Calu3 (cell line): ENCODE results near the gene LFNG. TPM values are rescaled to one million over a fixed set of nuclear protein-coding genes. Genes with fewer than 3 reads are reported as not detected.
"Not testable (repeated sequence)": the region's sequence is repeated elsewhere in the genome, so short reads cannot be mapped to it uniquely, and the experiment has no call there.

ENCODE experiments used
- BruUV-seq: library from RNA; stranded (reverse); fragments of 400-500 nt; replicated peaks from 2 replicates; lab custom pipeline; 2021; lab: Mats Ljungman, UMichigan
- CTCF ChIA-PET: fragments of 300-600 bp; sonication (Branson Sonifier 250); formaldehyde crosslinking; loops from one replicate; lab custom pipeline; 2022; ENCODE audit warnings: antibody characterized with exemption; lab: Charles Lee
- DNase-seq: peaks from one replicate; pipeline ENCODE4 v3.0.0; 2022
- H3K27ac Mint-ChIP-seq: one replicate; pipeline ENCODE4 v1.8.0; 2022; ENCODE audit warnings: mixed read lengths; ENCODE audit not compliant: unreplicated experiment
- H3K27me3 Mint-ChIP-seq: one replicate; pipeline ENCODE4 v1.8.0; 2022; ENCODE audit warnings: mixed read lengths; ENCODE audit not compliant: unreplicated experiment
- H3K36me3 Mint-ChIP-seq: one replicate; pipeline ENCODE4 v1.8.0; 2022; ENCODE audit warnings: mild to moderate bottlenecking, moderate library complexity, mixed read lengths; ENCODE audit not compliant: insufficient read depth, unreplicated experiment
- H3K4me1 Mint-ChIP-seq: one replicate; pipeline ENCODE4 v1.8.0; 2022; ENCODE audit warnings: mild to moderate bottlenecking, low read depth, mixed read lengths; ENCODE audit not compliant: unreplicated experiment
- H3K4me3 Mint-ChIP-seq: one replicate; pipeline ENCODE4 v1.8.0; 2022; ENCODE audit warnings: mild to moderate bottlenecking, low read depth, moderate library complexity, mixed read lengths; ENCODE audit not compliant: unreplicated experiment
- H3K9me3 Mint-ChIP-seq: one replicate; pipeline ENCODE4 v1.8.0; 2022; ENCODE audit warnings: low read depth, mixed read lengths; ENCODE audit not compliant: unreplicated experiment
- intact Hi-C: fragments of 100-400 bp; cut with micrococcal nuclease; formaldehyde crosslinking; loops from one replicate; pipeline ENCODE4 v1.10.0; 2022; ENCODE audit not compliant: unreplicated experiment
- total RNA-seq: library from RNA; stranded (reverse); gene quantifications from 2 replicates; pipeline ENCODE4 v1.2.3, GENCODE V29; 2022
- TF ChIP-seq, protein P1 (sequence below): fragments of 200-600 bp; IDR thresholded peaks from one replicate; pipeline ENCODE4 v1.8.0; 2022; ENCODE audit warnings: antibody characterized with exemption; ENCODE audit not compliant: unreplicated experiment

LFNG gene
- total RNA-seq, 1 experiment from 2014 or later: 59.1 TPM

DNA sequence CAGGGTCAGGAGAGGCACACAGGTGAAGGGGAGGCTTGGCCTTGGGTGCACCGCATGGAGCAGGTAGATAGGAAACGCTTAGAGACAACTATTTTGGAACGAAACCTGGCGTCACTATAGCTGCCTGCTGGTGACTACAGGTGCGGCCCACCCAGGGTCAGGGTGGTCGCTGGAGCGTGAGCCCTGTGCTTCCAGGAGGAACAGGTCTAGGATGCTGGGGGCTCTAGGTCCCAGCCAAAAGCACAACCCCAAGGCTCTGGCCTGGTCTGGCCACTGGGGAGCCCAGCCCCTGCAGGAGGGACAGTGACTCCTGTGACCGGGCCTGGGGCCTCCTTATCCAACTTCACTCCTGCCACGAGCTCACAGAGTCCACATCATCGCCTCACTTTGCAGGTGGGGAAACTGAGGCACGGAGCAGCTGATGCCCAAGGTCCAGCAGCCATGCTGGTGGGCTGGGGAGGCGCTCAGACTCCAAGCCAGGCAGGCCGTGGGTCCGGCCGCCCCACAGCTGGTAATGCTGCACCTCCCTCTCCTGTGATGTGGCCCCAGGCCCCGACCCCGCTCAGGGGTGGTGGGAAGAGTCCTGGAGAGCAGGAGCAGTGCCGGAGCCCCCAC is 9.0 kb downstream of the LFNG start:
- Mint-ChIP-seq H3K4me1 (peaks cover 50% of the 10 kb centered on the region), H3K4me3 (peak overlapping the region; percentile 53), H3K27me3 (no peaks in the 10 kb centered on the region), H3K36me3 (peaks cover 87% of the 10 kb centered on the region), H3K27ac (peak overlapping the region; percentile 23), H3K9me3 (no peaks in the 10 kb centered on the region)
- intact Hi-C loops: no loop called here
- no peak for DNase-seq
- TF ChIP-seq, protein P1, sequence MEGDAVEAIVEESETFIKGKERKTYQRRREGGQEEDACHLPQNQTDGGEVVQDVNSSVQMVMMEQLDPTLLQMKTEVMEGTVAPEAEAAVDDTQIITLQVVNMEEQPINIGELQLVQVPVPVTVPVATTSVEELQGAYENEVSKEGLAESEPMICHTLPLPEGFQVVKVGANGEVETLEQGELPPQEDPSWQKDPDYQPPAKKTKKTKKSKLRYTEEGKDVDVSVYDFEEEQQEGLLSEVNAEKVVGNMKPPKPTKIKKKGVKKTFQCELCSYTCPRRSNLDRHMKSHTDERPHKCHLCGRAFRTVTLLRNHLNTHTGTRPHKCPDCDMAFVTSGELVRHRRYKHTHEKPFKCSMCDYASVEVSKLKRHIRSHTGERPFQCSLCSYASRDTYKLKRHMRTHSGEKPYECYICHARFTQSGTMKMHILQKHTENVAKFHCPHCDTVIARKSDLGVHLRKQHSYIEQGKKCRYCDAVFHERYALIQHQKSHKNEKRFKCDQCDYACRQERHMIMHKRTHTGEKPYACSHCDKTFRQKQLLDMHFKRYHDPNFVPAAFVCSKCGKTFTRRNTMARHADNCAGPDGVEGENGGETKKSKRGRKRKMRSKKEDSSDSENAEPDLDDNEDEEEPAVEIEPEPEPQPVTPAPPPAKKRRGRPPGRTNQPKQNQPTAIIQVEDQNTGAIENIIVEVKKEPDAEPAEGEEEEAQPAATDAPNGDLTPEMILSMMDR: no peak
- no TSS peak for BruUV-seq
- CTCF ChIA-PET: interaction anchor here (0.6 to 2.0 kb wide), 4 partner anchors 16 to 77 kb away, joined by 3 to 8 read pairs (median 5); no protein-coding TSS in a partner anchor

DNA sequence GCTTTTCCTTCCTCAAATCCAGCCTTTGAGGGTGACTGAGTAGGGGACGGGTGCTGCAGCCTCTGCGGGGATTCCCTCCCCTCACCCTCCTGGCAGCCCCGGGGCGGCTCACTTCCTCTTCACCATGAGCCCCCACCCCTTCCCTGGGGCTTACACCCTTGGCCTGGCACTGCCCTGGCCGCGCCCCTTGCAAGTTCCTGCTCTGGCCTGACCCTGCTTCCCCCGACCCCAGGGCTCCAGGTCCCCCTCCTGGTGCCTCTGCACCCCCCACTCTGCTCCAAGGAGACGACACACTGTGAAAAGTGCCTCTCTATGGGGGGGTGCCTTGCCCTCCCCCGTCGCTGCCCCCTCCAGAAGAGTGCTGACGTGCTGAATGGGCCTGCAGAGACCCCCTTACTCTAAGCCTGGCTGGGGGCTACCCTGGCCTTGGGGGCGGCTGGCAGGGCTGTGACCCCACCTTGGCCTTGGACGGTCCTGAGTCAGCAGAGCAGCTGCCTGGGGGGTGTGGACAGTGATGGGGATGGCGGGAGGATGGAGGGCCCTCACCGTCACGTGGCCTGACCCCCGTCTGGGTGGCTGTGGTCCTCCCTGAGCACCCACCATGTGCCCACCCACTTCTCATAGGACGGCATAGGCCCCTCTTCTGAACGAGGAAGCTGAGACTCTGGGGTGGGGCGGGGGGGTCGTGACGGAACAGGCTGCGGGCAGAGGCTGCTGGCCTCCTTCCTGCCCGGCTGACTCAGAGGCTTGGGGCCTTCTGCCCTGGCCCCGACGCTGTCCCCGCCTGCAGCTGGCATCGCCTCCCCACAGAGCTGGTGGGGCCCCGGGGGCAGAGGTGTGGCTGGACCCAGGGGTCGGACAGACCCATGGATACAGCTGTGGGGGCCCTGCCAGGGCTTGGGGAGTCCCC is 9.8 kb downstream of the LFNG start:
- CTCF ChIA-PET: interaction anchor here (0.6 to 2.0 kb wide), 5 partner anchors 15 to 78 kb away, joined by 3 to 8 read pairs (median 4); no protein-coding TSS in a partner anchor
- intact Hi-C loops: no loop called here
- no peaks in the 10 kb centered on the region for H3K9me3 Mint-ChIP-seq
- TF ChIP-seq, protein P1: no peak
- BruUV-seq: no TSS peak
- peaks cover 79% of the 10 kb centered on the region for H3K36me3 Mint-ChIP-seq
- peak overlapping the region; percentile 53 for H3K4me3 Mint-ChIP-seq
- peaks cover 50% of the 10 kb centered on the region for H3K4me1 Mint-ChIP-seq
- H3K27ac Mint-ChIP-seq: peak overlapping the region; percentile 88
- peak; percentile 84 for DNase-seq
- H3K27me3 Mint-ChIP-seq: no peaks in the 10 kb centered on the region

DNA sequence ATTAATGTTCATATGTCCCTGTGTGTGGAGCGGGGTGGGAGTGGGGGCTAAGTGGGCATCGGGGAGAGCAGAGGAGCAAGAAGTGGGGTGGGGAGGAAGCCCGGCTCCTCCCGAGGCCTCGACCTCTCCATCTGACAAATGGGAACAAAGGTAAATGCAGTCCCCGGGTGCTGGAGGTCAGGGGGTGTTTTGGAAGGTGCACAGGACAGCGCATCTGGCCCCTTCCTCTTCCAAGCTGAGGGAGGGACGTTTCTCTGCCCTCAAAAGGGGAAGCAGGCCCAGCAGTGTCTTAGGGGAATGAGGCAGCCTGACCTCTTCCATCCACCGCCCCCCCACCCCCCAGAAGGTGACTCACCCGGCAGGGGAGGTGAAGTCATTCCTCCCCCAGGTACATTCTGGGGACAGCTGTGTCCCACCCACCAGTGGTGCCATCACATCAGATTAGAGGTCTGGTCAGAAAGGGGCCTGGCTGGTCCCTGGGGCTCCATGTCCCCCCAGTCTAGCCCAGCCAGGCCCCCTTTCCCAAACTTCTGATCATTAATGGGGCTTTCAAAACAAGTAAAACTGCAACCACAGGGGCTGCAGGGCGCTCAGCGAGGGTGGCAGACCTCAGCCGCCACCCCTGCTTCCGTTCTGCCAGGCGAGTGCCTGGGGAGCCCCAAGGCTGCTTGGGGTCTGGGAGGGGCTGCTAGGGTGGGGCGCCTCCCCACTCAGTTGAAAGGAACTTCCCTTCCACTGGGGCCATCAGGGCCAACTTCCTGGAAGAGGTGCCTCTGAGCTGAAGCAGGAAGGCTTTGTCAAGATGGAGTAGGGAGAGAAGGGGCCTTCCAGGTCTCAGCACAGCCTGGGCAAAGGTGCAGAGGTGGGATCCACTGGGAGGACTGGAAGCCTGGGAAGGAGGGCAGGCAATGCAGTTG is 10.8 kb downstream of the LFNG start:
- TF ChIP-seq, protein P1: no peak
- Mint-ChIP-seq H3K4me3 (peak overlapping the region; percentile 53), H3K4me1 (peaks cover 50% of the 10 kb centered on the region), H3K27me3 (no peaks in the 10 kb centered on the region), H3K27ac (peak overlapping the region; percentile 88), H3K36me3 (peaks cover 72% of the 10 kb centered on the region), H3K9me3 (no peaks in the 10 kb centered on the region)
- BruUV-seq: no TSS peak
- peak; percentile 58 for DNase-seq
- CTCF ChIA-PET: interaction anchor here (0.6 to 1.4 kb wide), 5 partner anchors 42 to 1655 kb away, joined by 3 to 6 read pairs (median 3); no protein-coding TSS in a partner anchor
- intact Hi-C loops: no loop called here

DNA sequence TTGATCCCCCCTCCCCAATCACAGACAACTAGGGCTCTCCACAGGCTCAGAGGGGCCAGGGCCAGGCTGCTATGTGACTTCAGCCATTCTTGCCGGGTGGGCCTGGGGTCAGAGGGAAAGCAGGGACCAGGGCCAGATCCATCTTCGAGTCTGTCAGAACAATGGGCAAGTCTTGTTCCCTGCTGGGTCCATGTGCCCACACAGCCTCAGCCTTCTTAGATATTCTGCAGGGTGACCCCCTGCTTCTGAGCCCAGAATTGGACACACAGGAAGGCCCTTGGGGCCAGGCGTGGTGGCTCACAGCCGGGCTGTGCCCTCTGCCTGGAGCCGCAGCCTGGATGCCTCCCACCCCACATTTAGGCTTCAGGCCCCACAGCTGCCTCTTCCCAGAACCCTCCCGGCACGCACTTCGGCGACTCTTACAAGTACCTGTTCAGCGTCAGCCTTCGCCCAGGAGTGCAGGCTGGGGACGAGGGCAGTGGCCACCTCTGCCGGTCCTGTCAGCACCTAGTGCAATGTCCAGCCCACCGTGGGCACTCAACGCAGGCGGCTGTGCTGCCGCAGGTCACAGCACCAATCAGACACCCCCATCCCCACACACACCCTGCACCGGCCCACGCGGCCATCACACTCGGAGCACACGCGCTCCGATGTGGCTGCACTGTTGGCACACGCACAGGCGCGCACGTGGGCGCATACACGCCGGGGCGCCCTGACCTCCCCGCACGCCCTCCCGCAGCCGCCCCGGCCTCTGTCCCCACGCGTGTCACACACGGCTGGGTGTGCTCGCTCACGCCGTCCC is 11.6 kb downstream of the LFNG start:
- CTCF ChIA-PET, DNase-seq, H3K27me3 Mint-ChIP-seq, intact Hi-C loops, H3K9me3 Mint-ChIP-seq: not testable (repeated sequence)
- Mint-ChIP-seq H3K4me1 (peaks cover 50% of the 10 kb centered on the region), H3K4me3 (peak overlapping the region; percentile 53), H3K27ac (peak overlapping the region; percentile 88), H3K36me3 (peaks cover 66% of the 10 kb centered on the region)
- TSS peak; percentile 2 for BruUV-seq

DNA sequence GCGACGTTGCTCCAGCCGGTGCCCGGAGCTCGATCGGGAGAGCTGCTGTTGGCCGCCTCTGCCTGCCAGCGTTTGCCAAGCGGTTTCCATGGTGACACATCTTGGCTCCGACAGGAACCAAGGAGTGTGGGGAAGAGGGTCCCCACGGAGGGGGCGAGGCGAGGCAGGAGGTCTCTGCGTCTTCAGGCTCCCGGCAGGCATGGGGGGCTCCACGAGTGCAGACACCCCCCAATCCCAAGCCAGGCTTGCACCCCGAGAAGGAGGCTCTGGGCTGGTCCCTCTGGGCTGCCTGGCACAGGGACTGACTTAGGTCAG is 12.2 kb downstream of the LFNG start:
- H3K27ac Mint-ChIP-seq: peak overlapping the region; percentile 88
- peaks cover 46% of the 10 kb centered on the region for H3K4me1 Mint-ChIP-seq
- H3K36me3 Mint-ChIP-seq: peaks cover 60% of the 10 kb centered on the region
- H3K9me3 Mint-ChIP-seq, H3K27me3 Mint-ChIP-seq, CTCF ChIA-PET, intact Hi-C loops, BruUV-seq, DNase-seq: not testable (repeated sequence)
- peak overlapping the region; percentile 53 for H3K4me3 Mint-ChIP-seq

DNA sequence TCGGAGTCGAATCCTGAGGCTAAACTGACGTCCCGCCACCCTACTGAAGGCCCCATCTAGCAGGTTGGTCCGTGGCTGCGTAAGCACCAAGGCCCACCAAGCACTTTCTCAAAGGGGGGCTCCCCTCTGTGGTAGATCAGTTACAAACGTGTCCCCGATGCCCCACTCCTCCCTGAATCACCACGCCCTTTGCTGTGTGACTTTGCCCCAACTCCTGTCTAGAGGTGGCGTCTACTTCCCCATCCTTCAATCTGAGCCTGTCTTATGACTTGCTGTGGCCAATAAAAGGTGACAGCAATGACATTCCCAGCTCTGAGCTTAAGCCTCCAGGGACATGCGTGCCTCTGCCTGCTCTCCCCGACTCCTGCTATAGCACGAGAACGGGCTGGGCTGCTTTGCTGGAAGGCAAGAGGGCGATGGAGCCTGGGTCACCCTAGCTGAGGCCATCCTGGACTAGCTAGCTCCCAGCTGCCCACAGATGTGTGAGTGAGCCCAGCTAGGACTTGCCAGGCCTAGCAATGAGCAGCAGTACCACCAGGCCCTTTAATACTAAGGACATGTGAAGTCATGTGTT is 12.7 kb downstream of the LFNG start:
- H3K27me3 Mint-ChIP-seq, intact Hi-C loops, CTCF ChIA-PET, H3K9me3 Mint-ChIP-seq, DNase-seq: not testable (repeated sequence)
- peak overlapping the region; percentile 88 for H3K27ac Mint-ChIP-seq
- peaks cover 41% of the 10 kb centered on the region for H3K4me1 Mint-ChIP-seq
- TSS peak; percentile 10 for BruUV-seq
- H3K36me3 Mint-ChIP-seq: peaks cover 57% of the 10 kb centered on the region
- peak overlapping the region; percentile 53 for H3K4me3 Mint-ChIP-seq
